Brain microvascular endothelial cell (primary cell): ENCODE measurements around the gene MSTN.

ENCODE experiments used
- DNase-seq: peaks from one replicate; pipeline ENCODE4 v3.0.0-alpha.2; 2020
- H3K27ac ChIP-seq: fragments of 250-450 bp; sonication (Bioruptor Pico); 2 replicates; pipeline ENCODE4 v1.5.1; 2020; ENCODE audit warnings: mild to moderate bottlenecking, moderate library complexity
- H3K27me3 ChIP-seq: fragments of 250-450 bp; sonication (Bioruptor Pico); replicated peaks from 2 replicates; pipeline ENCODE4 v1.5.1; 2020; ENCODE audit warnings: mild to moderate bottlenecking
- H3K36me3 ChIP-seq: fragments of 250-450 bp; sonication (Bioruptor Pico); replicated peaks from 2 replicates; pipeline ENCODE4 v1.5.1; 2020; ENCODE audit warnings: mild to moderate bottlenecking
- H3K4me3 ChIP-seq: 2 replicates; pipeline ENCODE4 v1.5.1; 2011; ENCODE audit warnings: low read depth, mild to moderate bottlenecking, control low read depth, low read length, moderate library complexity
- in situ Hi-C: cut with HindIII; loops from 2 replicates; pipeline ENCODE4 v1.10.0; 2017; ENCODE audit warnings: low sequenced_read_pairs, low pct_ligation_motif_present
- TF ChIP-seq, protein P1 (sequence below): IDR thresholded peaks from 2 replicates; pipeline ENCODE4 v1.5.1; 2011; ENCODE audit warnings: low read depth, mild to moderate bottlenecking, moderate library complexity, low read length, control low read depth, inconsistent platforms; ENCODE audit errors: missing control alignments

MSTN gene

DNA sequence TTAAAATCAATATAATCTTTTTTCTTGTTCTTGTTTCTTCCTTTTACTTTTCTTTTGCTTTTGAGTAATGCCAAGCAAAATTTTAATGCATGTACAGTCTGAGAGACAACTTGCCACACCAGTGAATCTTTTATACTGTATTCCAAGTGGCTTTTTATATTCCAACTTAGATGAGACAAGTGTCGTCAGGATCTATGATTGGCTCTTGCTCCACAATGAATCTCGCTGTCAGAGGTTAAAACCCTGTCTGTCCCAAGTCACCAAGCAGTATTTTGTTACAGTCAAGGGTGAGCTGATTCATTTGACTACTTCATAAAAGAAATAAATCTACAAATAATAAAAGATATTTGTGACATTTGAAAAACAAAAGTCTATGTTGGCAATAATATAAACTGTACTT, at the start of gene MSTN:
MSTN (minus strand) TSS at position 129 of the 400 bp plus-strand sequence. CDS start 133 bp downstream, outside the sequence.
- Histone ChIP-seq H3K4me3 (peak within 1 kb of the TSS; percentile 21), H3K27me3 (no peaks in the 10 kb centered on the region), H3K27ac (no peak within 1 kb of the TSS), H3K36me3 (no peaks in the 10 kb centered on the region)
- in situ Hi-C loops = no loop called here
- DNase-seq = no peak
- TF ChIP-seq, protein P1, sequence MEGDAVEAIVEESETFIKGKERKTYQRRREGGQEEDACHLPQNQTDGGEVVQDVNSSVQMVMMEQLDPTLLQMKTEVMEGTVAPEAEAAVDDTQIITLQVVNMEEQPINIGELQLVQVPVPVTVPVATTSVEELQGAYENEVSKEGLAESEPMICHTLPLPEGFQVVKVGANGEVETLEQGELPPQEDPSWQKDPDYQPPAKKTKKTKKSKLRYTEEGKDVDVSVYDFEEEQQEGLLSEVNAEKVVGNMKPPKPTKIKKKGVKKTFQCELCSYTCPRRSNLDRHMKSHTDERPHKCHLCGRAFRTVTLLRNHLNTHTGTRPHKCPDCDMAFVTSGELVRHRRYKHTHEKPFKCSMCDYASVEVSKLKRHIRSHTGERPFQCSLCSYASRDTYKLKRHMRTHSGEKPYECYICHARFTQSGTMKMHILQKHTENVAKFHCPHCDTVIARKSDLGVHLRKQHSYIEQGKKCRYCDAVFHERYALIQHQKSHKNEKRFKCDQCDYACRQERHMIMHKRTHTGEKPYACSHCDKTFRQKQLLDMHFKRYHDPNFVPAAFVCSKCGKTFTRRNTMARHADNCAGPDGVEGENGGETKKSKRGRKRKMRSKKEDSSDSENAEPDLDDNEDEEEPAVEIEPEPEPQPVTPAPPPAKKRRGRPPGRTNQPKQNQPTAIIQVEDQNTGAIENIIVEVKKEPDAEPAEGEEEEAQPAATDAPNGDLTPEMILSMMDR = no peak

DNA sequence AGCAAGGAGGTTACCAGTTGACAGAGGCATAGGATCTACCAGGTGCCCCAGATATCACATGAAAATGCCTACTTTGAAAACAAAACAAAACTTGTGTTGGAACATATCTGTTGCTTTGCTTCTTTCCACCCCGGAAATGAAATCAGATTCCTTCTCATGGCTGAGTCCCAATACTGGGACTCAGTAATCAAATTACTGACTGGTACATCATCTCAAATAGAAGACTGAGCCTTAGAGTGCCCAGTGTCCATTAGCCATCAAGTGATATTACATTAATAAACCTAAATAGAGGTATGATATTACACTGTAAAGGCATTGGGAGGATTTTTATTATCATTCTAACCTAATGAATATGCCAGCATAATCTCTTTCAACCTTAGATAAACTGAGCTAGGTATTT, 48.6 kb upstream of the MSTN start:
- in situ Hi-C loops = no loop called here
- no peaks in the 10 kb centered on the region for H3K36me3 ChIP-seq
- H3K27me3 ChIP-seq = no peaks in the 10 kb centered on the region
- no peak overlapping the region for H3K27ac ChIP-seq
- no peak for DNase-seq
- H3K4me3 ChIP-seq = no peak overlapping the region
- TF ChIP-seq, protein P1 = no peak

DNA sequence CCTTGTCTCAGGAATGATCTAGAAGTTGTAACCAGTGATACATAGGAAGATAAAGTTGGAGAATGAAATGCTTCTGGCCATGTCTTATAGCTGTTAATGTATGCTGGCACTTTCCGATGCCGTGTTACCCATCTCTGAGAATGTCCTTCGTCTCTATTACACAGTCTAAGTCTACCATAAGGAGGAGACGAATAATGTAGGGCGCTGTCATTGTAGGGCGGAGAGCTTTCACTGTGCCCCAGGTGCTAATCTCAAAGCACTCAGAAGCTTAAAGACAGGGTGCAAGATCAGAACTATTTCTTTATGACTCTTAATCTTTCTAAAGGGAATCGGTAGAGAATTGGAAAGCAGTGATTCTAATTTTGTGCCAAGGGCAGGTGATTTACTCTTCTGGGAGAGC, 48.2 kb upstream of the MSTN start:
- no peak for DNase-seq
- no peaks in the 10 kb centered on the region for H3K27me3 ChIP-seq
- H3K27ac ChIP-seq = no peak overlapping the region
- H3K36me3 ChIP-seq = no peaks in the 10 kb centered on the region
- no peak overlapping the region for H3K4me3 ChIP-seq
- in situ Hi-C loops = no loop called here
- TF ChIP-seq, protein P1 = no peak

DNA sequence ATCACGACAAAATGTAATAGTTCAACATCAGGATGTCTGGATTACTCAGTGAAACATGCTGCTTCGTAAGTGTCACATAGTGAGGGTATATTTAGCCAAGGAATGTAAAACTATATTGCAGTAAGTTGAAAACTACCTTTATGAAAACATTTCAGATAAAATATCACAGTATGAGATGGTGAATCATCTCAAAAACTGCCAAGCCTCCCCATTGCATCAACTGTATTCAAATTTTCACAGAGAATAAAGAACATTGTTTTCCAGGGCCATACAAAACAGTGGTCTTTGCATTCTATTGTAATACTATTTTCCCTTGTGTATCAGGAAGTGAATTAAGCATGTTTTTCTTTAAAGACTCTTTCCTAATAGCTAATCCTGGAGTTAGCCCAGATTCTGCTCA, 47.6 kb upstream of the MSTN start:
- TF ChIP-seq, protein P1 = no peak
- no peaks in the 10 kb centered on the region for H3K36me3 ChIP-seq
- DNase-seq = peak; percentile 59
- H3K27ac ChIP-seq = peak overlapping the region; percentile 60
- no peak overlapping the region for H3K4me3 ChIP-seq
- no peaks in the 10 kb centered on the region for H3K27me3 ChIP-seq
- in situ Hi-C loops = no loop called here

DNA sequence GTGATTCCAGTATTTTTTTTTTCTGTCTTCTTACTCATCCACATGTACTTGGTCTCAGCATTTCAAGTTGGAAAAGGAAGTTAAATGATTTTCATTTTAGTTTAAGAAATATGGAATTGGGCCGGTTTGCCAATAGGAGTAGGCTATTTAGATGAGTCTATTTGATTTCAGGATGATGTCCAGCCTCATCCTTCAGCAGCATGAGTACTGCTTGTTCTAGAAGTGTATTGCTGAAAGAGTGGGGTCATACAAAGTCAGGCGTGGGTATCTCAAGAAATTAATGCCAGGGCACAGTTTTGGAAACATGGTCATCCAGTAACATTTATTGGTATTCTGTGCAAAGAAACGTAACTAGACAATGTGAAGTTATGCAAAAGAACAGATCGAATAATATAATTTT, 44.9 kb upstream of the MSTN start:
- in situ Hi-C loops = no loop called here
- Histone ChIP-seq H3K4me3 (no peak overlapping the region), H3K27ac (no peak overlapping the region), H3K36me3 (no peaks in the 10 kb centered on the region), H3K27me3 (no peaks in the 10 kb centered on the region)
- DNase-seq = no peak
- TF ChIP-seq, protein P1 = no peak

DNA sequence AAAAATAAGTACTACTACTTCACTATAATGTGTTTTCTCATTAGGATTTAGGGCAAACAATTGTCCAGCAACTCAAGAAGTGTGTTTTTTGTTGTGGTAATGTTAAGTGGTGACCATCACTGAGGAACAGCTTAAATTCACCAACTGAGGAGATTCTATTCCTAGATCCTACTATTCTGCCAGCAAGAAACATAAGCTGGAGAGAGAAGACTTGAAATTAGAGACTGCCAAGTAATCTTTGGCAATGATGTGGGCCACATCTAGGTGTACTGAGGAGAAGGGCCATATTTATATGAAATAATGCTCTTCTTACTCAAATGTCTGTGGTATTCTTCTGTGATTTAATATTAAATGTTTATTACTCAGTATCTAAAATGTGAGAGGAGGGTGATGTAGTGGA, 44.3 kb upstream of the MSTN start:
- in situ Hi-C loops = no loop called here
- H3K4me3 ChIP-seq = no peak overlapping the region
- H3K27me3 ChIP-seq = no peaks in the 10 kb centered on the region
- no peak overlapping the region for H3K27ac ChIP-seq
- no peak for DNase-seq
- TF ChIP-seq, protein P1 = no peak
- no peaks in the 10 kb centered on the region for H3K36me3 ChIP-seq
